HG03196 (cell line): Measurements from ENCODE around the gene TSHZ3.

Experiments
- ATAC-seq: cut with Tn5 transposase; IDR thresholded peaks from one replicate; pipeline ENCODE4 v1.9.1; 2021; ENCODE audit not compliant: unreplicated experiment

The TSHZ3 gene

DNA sequence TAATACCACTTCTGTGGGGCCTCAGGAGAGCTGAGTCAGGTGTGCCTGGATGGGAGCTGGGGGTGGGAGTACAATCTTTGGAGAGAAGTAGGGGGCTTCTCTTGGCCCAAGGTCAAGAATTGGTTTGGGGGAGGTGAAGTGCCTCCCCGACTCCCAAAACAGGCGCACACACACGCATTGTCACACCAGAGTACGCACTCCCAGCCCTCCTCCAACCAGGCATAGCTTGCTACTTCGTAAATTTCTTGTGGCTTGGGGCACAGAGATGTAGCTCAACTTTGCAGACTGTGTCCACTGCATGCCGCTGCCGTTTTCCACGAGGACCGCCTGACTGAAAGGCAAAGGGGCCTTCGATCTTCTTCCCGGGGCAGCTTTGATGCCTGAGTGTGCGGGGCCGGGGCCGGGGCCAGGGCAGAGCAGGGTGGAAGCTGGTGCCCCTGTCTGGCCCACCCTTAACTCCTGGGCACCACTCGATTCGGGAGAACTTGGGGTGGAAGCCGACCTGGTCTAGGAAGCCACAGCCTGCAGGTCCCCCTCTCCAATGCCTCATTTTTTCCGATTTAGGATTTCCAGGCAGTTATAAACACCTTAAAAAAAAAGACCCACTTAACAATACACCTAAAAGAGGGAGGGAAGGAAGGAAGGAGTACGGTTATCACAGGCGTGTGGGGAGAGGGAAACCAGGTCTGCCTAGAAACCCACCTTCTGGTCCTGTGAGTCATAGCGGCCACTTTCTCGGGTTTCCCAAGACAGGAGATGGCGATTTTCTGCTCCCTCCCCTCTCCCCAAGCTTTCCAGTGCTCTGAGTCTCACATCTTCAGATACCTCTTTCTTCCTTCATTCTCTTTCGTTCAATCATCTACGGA, 5.8 kb upstream of the TSHZ3 start:
- ATAC-seq: no peak

DNA sequence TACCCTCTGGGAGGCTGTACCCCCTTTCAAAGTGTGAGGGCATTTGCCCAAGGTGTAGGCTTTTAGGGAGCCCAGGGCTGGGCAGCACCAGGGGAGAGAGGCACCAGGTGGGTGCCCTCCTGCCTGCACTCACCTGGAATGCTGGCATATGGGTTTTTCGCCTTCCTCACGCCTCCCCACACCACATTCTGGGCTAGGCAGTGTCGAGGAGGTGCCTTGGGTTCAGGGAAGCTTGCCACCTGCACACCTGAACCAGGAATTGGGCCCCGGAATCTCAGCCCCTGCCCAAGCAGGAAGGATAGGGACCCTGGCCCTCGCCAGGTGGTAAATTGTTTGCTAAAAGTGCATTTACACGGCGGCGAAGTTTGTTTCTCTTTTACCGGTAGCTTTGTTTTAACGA, 5.1 kb upstream of the TSHZ3 start:
- ATAC-seq: no peak

DNA sequence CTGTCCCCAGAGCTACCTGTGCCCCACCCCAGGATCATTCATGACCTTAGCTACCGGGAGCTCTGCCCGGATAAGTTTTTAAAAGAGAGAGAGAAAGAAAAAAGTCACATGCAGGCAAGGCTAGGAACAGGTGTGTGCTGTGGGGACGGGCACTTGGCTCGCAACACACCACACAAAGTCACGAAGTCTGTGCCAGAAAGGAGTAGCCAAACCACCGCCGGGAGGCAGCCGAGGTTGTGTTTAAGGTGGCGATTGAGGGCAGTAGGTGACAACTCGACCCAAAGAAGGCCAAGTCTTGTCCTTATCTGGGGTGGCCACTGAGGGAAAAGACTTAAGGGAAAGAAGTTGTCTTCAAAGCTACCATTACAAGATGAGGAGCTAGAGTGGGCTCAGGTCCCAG, 4.6 kb upstream of the TSHZ3 start:
- ATAC-seq: no peak

DNA sequence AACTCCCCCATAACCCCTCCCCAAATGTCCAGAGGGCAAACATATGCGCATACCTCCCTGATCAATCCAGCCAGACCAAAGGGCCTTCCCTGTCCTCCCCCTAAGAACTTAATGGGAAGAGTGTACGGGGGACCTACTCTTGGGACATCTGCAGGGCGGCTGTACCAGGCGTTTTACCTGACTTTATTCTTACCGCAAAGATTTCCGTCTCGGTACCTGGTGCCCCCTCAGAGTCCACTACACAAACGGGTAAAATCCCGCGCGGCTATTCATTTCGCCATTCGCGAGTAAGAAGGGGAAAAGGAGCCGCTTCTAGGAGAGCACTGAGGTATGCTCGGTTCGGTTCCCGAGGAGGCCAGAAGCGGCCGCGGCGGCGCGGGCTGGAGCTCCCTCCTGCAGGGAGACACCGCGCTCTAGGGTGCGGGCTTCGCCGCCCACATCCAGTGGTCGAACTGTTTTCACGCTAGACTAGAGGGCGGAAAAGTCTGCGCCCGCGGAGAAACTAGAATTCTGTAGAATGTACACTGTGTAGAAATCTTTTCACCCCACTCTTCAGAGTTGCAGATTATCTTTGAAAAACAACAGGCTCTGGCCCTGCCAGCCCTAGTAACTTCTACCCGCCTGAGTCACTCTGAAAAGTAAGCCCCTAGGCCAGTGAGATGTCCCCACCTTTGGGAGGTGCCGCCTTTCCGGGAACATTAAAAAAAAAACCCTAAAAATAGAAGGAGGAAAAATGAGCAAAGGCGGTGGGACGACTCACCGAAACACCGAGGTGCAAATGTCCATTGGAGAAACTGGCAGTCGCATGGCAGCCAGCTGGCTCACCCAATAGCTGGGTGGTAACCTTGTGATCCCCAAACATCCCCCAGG, 3.8 kb upstream of the TSHZ3 start:
- no peak for ATAC-seq

DNA sequence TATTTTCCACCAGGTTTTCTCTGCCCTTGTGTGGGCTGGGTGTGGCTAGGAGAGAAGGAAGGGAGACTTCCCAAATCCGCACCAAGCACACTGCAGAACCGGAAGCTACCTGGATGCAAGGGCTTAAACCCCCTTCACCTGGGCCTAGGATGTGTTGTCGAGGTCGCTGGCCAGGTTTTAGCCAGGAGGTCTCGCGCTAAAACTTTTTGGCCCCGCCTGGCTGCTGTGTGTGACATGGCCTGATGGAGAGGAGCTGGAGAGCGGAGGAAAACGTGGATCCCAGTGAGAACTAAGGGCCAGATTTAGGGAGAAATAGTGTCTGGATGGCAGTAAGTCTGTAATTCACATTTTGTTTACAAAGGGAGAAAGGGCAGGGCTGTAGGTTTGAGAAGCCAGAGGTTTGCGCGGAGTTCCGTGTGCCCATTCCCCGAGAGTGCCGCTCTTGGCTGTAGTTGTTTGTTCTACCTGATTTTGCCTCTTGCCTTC, 3.1 kb upstream of the TSHZ3 start:
- ATAC-seq: no peak

DNA sequence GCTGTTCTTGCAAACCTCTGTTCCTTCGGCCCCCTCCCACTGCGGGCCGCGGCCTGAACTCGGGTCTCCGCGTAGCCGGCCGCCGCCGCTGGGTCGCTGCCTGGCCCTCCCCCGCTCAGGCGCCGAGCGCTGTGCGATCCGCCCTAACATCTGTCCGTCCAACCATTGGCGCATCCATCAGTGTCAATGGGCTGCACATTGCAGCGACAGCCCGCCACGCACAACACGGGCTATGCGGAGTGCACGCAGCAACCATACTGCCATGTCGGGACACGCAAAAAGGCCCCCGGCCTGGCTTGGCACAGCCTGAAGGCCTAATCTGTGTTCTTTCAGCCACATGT, 2.6 kb upstream of the TSHZ3 start:
- no peak for ATAC-seq

DNA sequence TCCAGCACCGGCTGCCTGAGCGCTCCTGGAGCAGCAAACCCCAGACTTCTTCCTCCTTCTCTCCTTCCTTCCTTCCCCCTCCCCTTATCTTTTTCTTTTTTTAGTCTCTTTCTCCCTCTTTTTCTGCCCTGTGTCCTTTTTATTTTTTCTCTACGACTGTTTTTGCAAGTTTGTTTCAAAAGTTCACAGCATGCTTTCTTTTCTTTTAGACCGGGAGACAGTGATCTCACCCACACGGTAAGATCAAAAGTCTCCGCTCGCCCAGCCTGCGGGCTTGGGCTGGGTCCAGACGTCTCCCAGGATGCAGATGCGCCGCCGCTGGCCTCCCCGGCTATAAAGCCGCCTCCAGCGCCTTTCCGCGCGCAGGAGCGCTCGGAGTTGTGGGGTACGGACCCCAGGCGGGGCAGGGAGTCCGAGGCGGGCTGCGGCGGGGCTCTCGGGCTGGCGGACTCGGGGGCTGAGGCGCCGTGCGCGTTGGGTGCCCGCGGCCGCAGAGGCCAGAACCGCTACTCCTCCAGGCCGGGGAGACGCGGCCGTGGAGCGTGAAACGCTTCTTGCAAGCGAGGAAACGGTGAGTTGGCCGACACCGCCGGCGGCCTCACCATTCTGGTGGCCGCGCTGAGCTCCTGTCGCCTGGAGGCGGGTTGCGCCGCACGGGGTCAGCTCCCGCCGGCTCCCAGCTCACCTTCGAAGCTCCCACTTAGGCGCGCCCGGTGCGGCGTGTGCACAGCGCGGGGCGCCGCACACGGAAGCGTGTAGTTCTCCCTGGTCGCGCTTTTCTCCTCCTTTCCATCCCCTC, 2.0 kb upstream of the TSHZ3 start:
- ATAC-seq: no peak

DNA sequence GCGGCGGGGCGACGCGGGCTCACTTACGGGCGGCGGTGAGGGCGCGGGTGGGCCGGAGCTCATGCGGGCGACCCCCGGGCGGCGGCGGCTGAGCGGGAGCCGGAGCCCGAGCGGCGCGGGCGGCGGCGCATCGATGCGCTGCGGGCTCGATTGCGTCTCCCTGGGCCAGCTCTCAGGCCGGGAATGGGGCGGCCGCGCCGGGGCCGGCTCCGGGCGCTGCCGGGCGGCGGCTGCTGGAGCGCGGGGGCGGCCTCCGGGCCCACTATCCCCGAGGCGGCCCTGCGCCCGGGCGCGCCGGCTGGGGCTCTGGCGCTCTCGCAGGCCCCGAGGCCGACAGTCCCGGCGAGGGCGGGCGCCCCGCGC, 1.4 kb upstream of the TSHZ3 start:
- no peak for ATAC-seq

DNA sequence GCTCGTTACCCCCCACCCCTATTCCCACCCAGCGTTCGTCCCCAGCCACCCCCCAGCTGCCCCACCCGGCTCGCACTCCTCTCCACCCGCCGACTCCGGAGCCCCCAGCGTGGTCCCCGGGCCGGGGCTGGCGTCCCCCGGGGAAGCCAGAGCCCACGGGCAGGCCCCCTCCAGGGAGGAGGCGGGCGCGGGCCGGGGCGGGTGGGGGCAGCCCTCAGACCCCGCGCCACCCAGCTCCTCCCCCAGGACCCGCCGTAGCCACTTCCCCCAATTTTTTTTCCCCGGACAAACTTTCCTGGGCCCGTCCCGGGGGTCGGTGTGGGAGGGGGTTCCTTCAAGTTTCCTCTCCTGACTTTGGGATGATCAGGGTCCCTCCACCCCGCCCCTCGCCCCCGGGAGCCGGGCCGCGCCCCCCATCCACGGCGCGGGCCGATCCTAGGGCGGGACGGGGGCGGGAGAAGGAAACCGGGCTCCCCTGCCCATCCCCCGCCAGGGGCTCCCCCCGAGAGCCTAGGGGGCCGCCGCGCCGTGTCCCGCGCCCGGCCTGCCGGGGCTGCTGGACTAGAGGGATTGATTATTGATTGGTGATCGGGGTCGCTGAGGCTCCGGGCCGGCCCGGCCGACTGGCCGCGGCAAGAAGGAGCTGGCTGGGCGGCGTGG, 927 bp upstream of the TSHZ3 start:
- no peak for ATAC-seq

DNA sequence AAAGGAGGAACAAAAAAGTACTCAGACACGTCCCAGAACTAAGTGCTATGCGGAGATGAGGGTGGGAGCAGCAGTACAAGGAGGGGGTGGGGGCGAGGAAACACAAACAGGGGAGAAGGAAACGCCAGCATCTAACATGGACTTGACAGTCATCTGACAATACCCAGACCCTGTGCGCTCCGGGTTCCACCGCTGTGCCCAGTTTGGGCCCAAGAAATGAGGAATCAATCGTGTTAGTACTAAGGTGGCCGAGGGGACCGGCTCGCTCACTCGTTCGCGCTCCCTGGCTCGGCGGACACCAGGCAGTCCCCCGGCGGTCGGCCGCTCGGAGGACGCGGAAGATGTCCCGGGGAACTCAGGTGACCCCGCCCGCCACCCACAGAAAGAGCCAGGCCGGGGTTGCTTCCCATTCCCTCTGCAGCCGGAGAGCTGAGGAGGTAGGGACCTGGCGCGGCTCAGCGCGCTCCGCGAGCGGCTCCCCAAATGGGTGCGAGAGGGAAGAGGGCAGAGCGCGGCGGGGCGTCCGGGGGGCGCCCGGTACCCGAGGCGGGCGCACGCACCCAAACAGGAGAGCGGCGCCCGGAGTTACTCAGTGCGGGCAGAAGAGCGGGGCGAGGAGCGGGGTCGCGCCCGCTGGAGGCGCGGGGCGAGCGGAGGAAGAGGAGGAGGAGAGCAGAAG, 616 bp downstream of the TSHZ3 start:
- no peak for ATAC-seq

DNA sequence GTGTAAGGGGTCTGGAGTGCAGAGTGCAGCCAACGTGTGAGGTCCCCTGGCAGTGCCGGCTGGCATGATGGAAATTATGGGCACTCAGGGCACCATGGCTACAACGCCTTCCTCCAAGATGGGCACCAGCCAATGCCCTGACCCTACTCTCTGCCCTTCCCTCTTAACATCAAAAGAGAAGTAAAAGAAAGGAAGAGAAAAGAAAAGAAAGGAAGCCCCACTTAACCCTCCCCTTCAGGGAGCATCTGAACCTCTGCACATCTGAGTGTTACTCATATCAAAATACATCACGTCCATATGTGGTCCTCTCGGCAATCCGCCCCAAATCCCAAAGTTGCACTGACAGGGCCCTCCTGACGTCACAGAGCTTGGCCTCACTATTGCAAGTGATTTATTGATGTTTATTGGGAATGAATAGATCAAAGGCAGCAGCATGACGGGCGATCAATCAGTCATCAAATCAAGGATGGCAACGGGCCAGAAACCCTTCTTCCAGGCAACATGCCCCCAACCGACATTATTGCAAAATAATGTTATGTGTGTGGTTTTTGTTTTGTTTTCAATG, 1.3 kb downstream of the TSHZ3 start:
- ATAC-seq: no peak

DNA sequence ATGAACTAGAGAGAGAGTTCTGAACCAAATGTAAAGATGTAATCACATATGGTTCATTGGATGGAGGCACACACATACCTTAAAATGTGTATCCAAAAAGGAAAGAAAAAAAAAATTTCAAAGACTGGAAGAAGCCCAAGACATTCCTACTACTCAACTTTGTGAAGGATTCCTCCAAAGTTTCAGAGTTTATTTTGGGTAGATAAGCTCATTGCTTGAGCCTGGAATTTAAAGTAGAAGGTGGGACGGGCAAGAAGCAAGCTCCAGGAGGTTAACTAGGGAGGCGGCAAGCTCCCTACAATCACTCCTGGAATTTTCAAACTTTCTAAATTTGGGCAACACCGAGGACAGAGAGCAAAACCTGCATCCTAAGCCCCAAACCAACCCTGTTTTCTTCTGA, 1.9 kb downstream of the TSHZ3 start:
- no peak for ATAC-seq

DNA sequence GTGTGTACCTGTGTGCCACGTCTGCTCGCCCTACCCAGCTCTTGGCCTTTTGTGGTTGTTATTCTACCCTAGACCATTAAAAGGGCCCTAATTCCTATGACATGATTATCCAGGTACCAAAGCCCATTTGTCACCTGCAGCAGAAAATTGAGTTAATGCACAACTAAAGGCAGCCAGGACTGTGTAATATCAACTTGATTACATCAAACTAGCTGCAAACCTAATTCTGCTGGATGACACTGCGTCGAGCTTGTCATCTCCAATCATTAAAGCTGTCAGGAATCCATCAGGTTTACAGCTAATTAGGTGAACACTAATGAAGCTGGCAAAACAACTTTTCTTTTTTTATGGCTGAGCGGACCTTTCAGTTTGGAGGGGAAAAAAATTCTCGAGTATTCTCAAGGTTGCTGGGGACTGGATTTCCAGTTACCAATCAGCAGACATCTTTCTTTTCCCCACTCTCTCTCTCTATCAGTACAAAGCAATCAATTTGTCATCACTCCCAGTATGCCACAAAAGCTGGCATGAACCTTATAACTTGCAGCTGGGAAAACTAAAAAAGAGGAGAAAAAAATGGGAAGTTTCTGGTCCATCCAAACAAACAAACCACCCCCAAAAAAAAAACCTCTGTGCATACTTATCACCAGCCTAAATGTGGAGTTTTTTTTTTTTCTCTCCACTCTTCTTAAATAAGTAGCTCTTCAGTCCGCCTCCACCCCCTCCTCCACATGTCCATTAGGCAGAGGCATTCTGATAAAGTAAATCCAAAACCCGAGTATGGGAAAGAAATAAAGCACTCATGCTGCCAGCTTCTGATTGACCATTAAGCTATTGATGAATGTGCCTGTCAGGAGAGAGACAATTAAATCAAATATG, 2.8 kb downstream of the TSHZ3 start:
- no peak for ATAC-seq

DNA sequence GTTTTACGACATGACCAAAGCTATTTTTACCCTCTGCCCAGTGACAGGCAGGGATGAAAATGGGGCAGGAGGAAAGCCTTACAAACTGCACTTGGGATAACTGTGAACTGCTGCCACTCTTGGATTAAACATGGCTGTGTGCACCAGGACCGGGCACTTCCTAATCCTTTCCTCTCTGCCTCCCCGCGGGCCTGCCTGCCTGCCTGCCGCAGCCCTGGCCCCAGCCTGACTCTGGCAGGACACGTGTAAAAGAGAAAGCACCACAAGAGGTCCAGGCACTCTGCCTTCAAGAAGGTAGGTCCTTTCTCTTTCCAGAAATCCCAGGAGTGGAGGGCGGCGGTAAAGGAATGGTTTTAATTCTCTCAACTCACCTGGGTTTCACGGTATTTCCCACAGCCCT, 4.8 kb downstream of the TSHZ3 start:
- ATAC-seq: no peak

DNA sequence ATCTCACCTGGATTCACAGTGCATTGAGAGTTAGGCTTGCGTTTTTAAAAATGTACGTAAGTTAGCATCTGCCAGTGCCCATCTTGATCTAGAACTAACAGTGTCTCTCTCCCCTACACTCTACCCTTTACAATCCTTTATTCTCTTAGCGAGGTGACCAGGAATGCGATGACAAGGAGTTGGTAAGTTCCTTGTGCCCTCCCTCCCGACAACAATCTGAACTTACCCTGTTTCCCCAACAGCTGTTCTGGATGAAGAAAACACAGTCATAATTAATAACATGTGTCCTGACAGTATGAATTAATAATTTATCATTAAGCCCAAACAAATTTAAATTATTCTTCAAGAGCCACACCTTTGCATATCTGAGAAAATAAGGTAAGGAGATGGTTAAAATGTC, 6.3 kb downstream of the TSHZ3 start:
- ATAC-seq: no peak

DNA sequence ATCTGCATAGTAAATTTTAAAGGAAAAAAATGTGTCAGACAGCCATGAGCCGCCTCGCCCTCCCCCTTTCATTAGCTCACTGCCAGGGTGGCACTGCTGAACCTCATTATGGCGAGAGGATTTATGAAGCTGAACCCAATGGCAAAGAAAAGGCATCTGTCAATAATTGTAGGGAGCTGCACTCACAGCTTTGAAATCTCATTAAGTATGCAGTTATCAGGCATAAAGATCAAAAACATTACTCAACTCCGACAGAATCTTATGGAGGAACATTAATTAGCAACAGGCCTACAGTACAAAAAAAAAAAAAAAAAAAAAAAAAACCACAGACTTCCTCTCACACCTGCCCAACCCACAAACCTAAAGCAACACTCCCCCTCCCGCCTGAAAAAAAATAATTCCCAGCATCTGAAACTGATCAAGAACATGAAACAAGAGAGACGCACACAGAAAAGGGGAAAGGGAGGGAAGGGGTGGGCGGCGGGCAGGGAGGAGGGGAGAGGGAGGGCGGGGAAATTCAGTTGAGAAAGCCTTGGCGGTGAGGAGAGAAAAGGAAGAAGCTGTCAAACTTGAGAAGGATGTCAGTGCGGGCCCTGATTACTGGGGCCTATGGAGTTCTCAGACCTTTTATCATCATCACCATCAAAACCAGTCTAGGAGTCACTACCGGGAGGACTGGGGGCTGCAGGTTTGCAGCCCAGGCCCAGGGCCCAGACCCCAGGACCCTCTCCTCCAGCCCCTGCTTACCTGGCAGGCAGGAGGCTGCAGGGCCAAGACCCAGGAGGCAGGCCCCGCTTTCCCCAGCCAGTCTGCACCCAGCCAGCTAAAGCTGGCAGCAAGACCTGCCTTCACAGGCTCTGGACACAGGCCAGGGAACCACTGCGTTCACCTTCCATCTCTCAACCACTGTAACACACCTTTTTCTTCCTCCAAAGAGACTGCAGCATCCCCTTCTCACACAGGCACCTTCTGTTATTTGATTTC, 8.9 kb downstream of the TSHZ3 start:
- no peak for ATAC-seq

DNA sequence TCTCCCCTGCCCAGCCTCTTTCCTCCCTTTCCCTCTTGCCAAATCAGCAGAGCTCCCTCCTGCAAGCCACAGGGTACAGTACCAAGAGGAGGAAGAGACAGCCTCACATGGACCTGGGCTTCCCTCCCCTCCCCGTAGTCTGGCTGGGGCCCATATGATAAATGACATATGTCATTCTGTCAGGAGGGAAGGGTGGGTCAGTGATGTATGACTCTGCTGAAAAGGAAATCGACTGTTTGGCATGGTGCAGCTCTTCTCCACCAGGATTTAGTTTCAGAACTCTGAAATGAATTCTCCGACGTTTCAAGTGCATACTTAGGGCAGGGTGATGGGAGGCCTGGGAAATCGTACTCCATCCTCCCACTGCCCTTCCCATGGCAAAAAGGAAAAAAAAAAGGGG, 9.8 kb downstream of the TSHZ3 start:
- no peak for ATAC-seq
